KMS-11 (cell line): Measurements from ENCODE around the gene S1PR3.

Experiments
- H2AFZ ChIP-seq: fragments of 200-600 bp; sonication (generic); 2 replicates; pipeline ENCODE4 v1.6.1; 2016; ENCODE audit warnings: antibody characterized with exemption, mixed run types, low read depth
- H3K27ac ChIP-seq: fragments of 200-600 bp; sonication (generic); 2 replicates; pipeline ENCODE4 v1.6.1; 2016; ENCODE audit warnings: mild to moderate bottlenecking, mixed run types
- H3K27me3 ChIP-seq: fragments of 200-600 bp; sonication (generic); 2 replicates; pipeline ENCODE4 v1.6.1; 2017; ENCODE audit warnings: mild to moderate bottlenecking, low read depth, mixed run types, moderate library complexity; ENCODE audit not compliant: insufficient read depth
- H3K36me3 ChIP-seq: fragments of 200-600 bp; sonication (generic); 2 replicates; pipeline ENCODE4 v1.6.1; 2017; ENCODE audit warnings: mild to moderate bottlenecking, mixed run types; ENCODE audit not compliant: insufficient read depth
- H3K4me1 ChIP-seq: fragments of 200-600 bp; sonication (generic); 2 replicates; pipeline ENCODE4 v1.6.1; 2016; ENCODE audit warnings: mild to moderate bottlenecking, low read depth, mixed run types; ENCODE audit not compliant: poor library complexity, severe bottlenecking
- H3K4me2 ChIP-seq: fragments of 200-600 bp; sonication (generic); 2 replicates; pipeline ENCODE4 v1.7.0; 2016; ENCODE audit warnings: mild to moderate bottlenecking, mixed run types
- H3K4me3 ChIP-seq: fragments of 200-600 bp; sonication (generic); IDR thresholded peaks from 2 replicates; pipeline ENCODE4 v1.6.1; 2017; ENCODE audit warnings: low read depth, low read length, mixed read lengths; ENCODE audit not compliant: insufficient read depth
- H3K79me2 ChIP-seq: fragments of 200-600 bp; sonication (generic); 2 replicates; pipeline ENCODE4 v1.6.1; 2016; ENCODE audit warnings: low read depth, mixed run types; ENCODE audit not compliant: insufficient read depth
- H3K9ac ChIP-seq: fragments of 200-600 bp; sonication (generic); 2 replicates; pipeline ENCODE4 v1.6.1; 2016; ENCODE audit warnings: mild to moderate bottlenecking, mixed run types
- H4K20me1 ChIP-seq: fragments of 200-600 bp; sonication (generic); 2 replicates; pipeline ENCODE4 v1.6.1; 2016; ENCODE audit warnings: mild to moderate bottlenecking, mixed run types; ENCODE audit not compliant: insufficient read depth
- CTCF ChIP-seq: fragments of 200-600 bp; sonication (generic); conservative IDR thresholded peaks from 2 replicates; pipeline ENCODE4 v1.6.1; 2017; ENCODE audit warnings: low read depth, mild to moderate bottlenecking, antibody characterized with exemption, low read length, moderate library complexity, mixed read lengths

S1PR3 gene

GRCh38 chr9:88998911-88999310 lies 7.6 kb downstream of the S1PR3 start:
- Histone ChIP-seq H3K36me3 (no peaks in the 10 kb centered on the region), H3K9ac (no peak overlapping the region), H3K27me3 (no peaks in the 10 kb centered on the region), H3K4me3 (no peak overlapping the region), H3K4me2 (no peak overlapping the region), H3K79me2 (no peaks in the 10 kb centered on the region), H3K27ac (no peak overlapping the region), H3K4me1 (peaks cover 4% of the 10 kb centered on the region), H4K20me1 (no peaks in the 10 kb centered on the region), H2AFZ (no peak overlapping the region)
- no peak for TF ChIP-seq CTCF

- Histone ChIP-seq H3K4me3 (no peak overlapping the region), H3K79me2 (no peaks in the 10 kb centered on the region), H3K27ac (no peak overlapping the region), H2AFZ (peak overlapping the region; percentile 77; the same call in 1 of the 2 replicates), H3K9ac (no peak overlapping the region), H3K4me2 (peak overlapping the region; percentile 75; the same call in 1 of the 2 replicates), H3K4me1 (peaks cover 4% of the 10 kb centered on the region), H3K36me3 (no peaks in the 10 kb centered on the region), H3K27me3 (no peaks in the 10 kb centered on the region), H4K20me1 (no peaks in the 10 kb centered on the region)
- TF ChIP-seq CTCF, result no peak
Measured at GRCh38 chr9:89000371-89000781, 9.1 kb downstream of the S1PR3 start.

- H3K36me3 ChIP-seq, result no peaks in the 10 kb centered on the region
- H3K27me3 ChIP-seq, result no peaks in the 10 kb centered on the region
- H3K9ac ChIP-seq, result no peak overlapping the region
- H3K79me2 ChIP-seq, result no peaks in the 10 kb centered on the region
- H4K20me1 ChIP-seq, result no peaks in the 10 kb centered on the region
- TF ChIP-seq CTCF, result peak; percentile 84
- peak overlapping the region; percentile 77 for H2AFZ ChIP-seq
- no peak overlapping the region for H3K27ac ChIP-seq
- H3K4me2 ChIP-seq, result peak overlapping the region; percentile 75; the same call in 1 of the 2 replicates
- H3K4me1 ChIP-seq, result peaks cover 4% of the 10 kb centered on the region
- H3K4me3 ChIP-seq, result no peak overlapping the region
Measured at GRCh38 chr9:89000973-89001916, 10.0 kb downstream of the S1PR3 start.

- Histone ChIP-seq H3K4me3 (no peak overlapping the region), H4K20me1 (no peaks in the 10 kb centered on the region), H3K4me1 (peaks cover 4% of the 10 kb centered on the region), H3K27ac (no peak overlapping the region), H3K4me2 (no peak overlapping the region), H3K36me3 (no peaks in the 10 kb centered on the region), H2AFZ (no peak overlapping the region), H3K79me2 (no peaks in the 10 kb centered on the region), H3K9ac (no peak overlapping the region), H3K27me3 (no peaks in the 10 kb centered on the region)
- TF ChIP-seq CTCF, result no peak
Measured at GRCh38 chr9:89001917-89002540, 10.8 kb downstream of the S1PR3 start.
